Forelimb muscle (tissue), 1 donor: ENCODE data around the gene PTPN18. TPM values are rescaled to one million over a fixed set of nuclear protein-coding genes. Genes with fewer than 3 reads are reported as not detected.
"Not testable (repeated sequence)": the region's sequence is repeated elsewhere in the genome, so short reads cannot be mapped to it uniquely, and the experiment has no call there.

Experiments
- DNase-seq: peaks from one replicate; pipeline ENCODE4 v3.0.0-alpha.2; 2013; ENCODE audit warnings: low read depth
- polyA plus RNA-seq: library from polyadenylated mRNA; unstranded; fragments of 120-200 nt; gene quantifications from one replicate; pipeline ENCODE4 v1.2.1, GENCODE V29; 2013; ENCODE audit not compliant: insufficient read length

PTPN18 gene
- polyA plus RNA-seq, 1 donor, result 19.9 TPM

GRCh38 chr2:130381145-130381544 lies 25.3 kb downstream of the PTPN18 start:
- no peak for DNase-seq

- DNase-seq, result no peak
These were observed 25.8 kb downstream of the PTPN18 start for GRCh38 chr2:130381619-130382018.

- no peak for DNase-seq
These were observed 26.6 kb downstream of the PTPN18 start for GRCh38 chr2:130382313-130382917.

- no peak for DNase-seq
These were observed 29.9 kb downstream of the PTPN18 start for GRCh38 chr2:130385709-130386108.

GRCh38 chr2:130387071-130387400 lies 31.2 kb downstream of the PTPN18 start:
- DNase-seq, result no peak

- DNase-seq, result no peak
These were observed 31.9 kb downstream of the PTPN18 start for GRCh38 chr2:130387804-130388203.

- DNase-seq, result no peak
These were observed 32.5 kb downstream of the PTPN18 start for GRCh38 chr2:130388221-130388907.

- no peak for DNase-seq
These were observed 33.5 kb downstream of the PTPN18 start for GRCh38 chr2:130389358-130389757.

- DNase-seq, result no peak
These were observed 33.9 kb downstream of the PTPN18 start for GRCh38 chr2:130389783-130390182.

- DNase-seq, result no peak
These were observed 34.7 kb downstream of the PTPN18 start for GRCh38 chr2:130390460-130391057.

GRCh38 chr2:130391058-130391871 lies 35.4 kb downstream of the PTPN18 start:
- no peak for DNase-seq

- no peak for DNase-seq
These were observed 36.2 kb downstream of the PTPN18 start for GRCh38 chr2:130391872-130392670.

- no peak for DNase-seq
These were observed 37.6 kb downstream of the PTPN18 start for GRCh38 chr2:130393318-130393910.

- not testable (repeated sequence) for DNase-seq
These were observed 50.4 kb downstream of the PTPN18 start for GRCh38 chr2:130406280-130406679.

GRCh38 chr2:130416693-130417092 lies 60.8 kb downstream of the PTPN18 start:
- DNase-seq, result not testable (repeated sequence)

GRCh38 chr2:130418845-130419244 lies 63.0 kb downstream of the PTPN18 start:
- not testable (repeated sequence) for DNase-seq

Other genes starting within 250 kb of the PTPN18 start
- gene POTEF, start 226.8 kb upstream of the PTPN18 start, polyA plus RNA-seq, result 0.05 TPM
- 1.1 TPM for gene CCDC74B, start 210.9 kb upstream of the PTPN18 start, polyA plus RNA-seq
- 34.5 TPM for gene SMPD4, start 174.5 kb upstream of the PTPN18 start, polyA plus RNA-seq
- gene MZT2B, start 173.8 kb upstream of the PTPN18 start, polyA plus RNA-seq, result 133 TPM
- not detected for gene TUBA3E, start 157.6 kb upstream of the PTPN18 start, polyA plus RNA-seq
- 39.8 TPM for gene IMP4, start 13.2 kb upstream of the PTPN18 start, polyA plus RNA-seq
- gene POTEI, start 153.3 kb downstream of the PTPN18 start, polyA plus RNA-seq, result 0.04 TPM
- not detected for gene CFC1B, start 165.2 kb downstream of the PTPN18 start, polyA plus RNA-seq
- not detected for gene CFC1, start 243.5 kb downstream of the PTPN18 start, polyA plus RNA-seq